ENCODE data around the gene OR52E8.

The OR52E8 gene

DNA sequence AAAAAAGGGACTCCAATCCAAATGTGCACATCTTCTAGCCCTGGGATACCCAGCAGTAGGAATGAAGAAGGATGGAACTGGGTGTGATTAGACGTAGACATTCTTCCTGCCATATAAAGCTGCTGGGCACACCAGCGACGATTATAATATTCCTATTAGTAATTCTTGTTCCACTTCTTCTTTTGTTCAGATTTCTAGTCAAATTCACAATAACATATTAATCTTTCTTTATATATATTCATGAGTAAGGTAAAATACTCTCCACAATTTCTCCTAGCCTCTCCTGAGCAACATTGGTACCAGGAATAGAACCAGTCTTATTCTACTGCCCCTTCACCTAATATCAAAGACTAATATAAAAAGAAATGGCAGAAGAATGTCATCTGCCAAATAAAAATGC is at the start of gene OR52E8:
Gene OR52E8 (minus strand): TSS at position 101 of the 400 bp plus-strand sequence. CDS start 0 bp downstream, at position 101.
- DNase-seq (ENCODE audit: low spot score) = no peak

DNA sequence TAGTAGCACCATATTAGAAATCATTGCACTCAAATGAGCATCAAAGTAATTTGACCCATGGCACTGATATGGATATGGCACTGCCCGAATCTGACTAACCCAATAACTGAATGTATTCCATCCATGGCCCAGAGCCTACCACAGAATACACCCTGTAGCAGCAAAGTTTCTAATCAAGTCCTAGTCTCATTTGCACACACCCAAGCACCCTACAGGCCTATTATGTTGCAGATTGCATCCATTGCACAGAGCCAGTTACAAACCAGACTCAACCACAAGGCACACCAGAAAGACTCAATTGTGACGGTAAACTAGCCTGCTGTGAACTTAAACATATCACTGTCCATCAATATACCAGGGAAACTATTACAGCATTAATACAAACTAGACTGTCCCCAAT is 42.0 kb upstream of the OR52E8 start:
- DNase-seq (ENCODE audit: low spot score) = no peak

DNA sequence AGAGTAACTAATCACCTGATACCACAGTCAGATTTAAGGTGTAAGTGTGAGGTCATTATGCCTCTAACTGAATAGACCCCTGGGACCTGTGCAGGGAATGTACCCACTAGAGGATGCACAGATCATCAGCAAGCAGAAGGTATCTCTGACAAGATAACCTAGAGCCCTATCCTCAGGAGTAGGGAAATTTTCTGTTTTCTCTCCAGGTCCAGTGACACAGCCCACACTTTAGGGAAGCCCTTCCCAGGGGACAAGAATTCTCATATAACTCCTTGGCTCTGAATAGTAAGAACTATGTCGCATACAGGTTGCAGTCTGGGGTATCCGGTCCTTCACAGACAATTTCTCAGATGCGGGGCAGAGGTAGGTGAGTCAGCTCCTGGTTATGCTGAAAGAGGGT is 35.4 kb upstream of the OR52E8 start, which contains the start of gene OR52E5:
Gene OR52E5 (plus strand): TSS at position 301 of the 400 bp plus-strand sequence. CDS start 7,569 bp downstream, outside the sequence.
- no peak for DNase-seq (ENCODE audit: low spot score)

DNA sequence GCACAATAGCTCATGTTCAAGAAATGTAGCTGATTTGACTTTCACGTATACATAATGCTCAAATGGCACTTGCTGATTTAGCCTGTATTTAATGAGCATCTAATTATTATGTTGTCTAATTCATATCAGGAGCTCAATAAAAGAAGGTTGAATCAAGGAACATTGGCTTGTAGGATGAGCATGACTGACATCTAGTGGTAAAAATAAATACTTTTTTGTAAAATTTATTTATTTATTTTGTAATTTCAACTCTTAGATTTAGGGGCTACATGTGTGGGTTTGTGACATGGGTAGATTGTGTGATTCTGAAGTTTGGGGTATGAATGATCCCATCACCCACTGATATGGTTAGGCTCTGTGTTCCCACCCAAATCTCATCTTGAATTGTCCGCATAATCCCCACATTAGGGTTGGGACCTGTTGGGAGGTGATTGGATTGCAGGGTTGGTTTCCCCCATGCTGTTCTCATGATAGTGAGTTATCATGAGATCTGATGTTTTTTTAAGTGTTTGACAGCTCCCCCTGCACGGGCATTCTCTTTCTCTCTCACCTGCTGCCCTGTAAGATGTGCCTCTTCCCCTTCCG is 33.8 kb upstream of the OR52E8 start:
- DNase-seq (ENCODE audit: low spot score) = peak; percentile 3

DNA sequence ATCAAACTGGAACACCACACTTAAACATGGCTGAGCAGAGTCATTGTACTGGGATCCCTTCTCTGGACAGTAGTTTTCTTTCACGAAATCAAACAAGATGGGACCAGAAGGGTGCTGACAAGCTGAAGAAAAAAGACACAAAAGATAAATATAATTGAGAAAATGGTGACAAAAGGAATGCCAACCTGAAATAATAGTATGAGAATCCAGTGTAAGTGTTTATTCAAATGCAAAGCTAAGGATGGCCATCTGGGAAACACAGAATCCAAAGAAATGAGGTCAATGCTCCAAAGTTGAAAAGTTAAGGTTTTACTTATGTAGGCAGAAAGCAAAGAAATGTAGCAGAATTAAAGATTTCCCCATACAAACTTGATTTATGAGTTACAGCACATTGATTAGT is 30.2 kb upstream of the OR52E8 start:
- no peak for DNase-seq (ENCODE audit: low spot score)

DNA sequence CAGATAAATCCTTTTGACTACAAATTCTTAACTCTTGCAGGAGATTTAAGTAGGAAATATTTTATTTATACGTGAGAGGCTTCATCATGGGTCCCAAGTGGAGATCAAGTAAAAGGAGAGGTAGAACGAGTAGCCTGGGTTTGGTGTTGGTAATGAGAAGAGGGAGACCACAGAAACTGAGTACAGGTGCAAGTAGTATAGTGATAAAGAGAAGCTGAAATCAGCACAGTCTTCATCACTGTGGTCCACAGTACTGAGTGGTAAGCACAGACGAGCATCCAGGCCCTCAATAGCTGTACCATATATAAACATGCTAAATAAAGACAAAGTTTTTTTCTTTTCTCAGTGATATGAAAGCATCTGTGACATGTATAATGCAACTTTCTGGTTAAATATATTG is 29.7 kb upstream of the OR52E8 start:
- DNase-seq (ENCODE audit: low spot score) = no peak

DNA sequence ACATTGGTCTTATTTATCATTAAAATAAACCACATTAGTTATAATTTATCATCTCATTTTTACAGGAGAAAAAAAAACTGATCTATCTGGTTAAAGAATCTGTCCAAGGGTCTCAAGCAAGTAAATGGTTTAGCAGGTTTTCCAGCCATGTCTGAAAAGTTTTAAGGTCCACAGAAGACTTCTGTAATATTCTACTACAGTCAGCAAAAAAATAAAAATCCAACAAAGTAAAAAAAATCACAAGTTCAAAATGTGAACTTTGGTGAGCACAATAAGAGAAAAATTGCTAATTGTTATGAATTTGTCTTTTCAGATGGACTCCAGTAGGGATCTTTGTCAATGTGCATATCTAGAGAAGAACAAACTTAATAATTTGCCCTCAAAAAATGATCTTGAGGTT is 24.3 kb upstream of the OR52E8 start:
- no peak for DNase-seq (ENCODE audit: low spot score)

DNA sequence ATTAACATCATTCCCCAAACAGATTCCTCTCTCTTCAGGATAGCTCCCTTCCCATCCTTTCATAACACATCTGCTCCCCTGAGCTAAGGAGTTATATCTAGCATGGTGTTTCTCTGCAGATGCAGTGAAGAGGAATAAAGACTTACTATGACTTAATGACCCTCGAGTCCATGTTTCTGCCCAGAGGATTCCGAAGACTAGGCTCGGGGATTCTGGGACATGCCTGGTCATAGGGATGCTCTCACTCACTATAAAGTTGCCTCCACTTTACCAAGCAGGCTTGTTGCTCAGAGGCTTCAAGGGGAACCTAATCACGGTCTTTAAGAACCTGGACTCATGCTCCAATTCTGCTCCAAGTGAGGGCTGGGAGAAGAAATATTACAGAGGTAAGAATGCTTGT is 22.8 kb upstream of the OR52E8 start, which contains the start of gene OR52E4:
Gene OR52E4 (plus strand): TSS at position 301 of the 400 bp plus-strand sequence. CDS start 3,664 bp downstream, outside the sequence.
- no peak for DNase-seq (ENCODE audit: low spot score)

DNA sequence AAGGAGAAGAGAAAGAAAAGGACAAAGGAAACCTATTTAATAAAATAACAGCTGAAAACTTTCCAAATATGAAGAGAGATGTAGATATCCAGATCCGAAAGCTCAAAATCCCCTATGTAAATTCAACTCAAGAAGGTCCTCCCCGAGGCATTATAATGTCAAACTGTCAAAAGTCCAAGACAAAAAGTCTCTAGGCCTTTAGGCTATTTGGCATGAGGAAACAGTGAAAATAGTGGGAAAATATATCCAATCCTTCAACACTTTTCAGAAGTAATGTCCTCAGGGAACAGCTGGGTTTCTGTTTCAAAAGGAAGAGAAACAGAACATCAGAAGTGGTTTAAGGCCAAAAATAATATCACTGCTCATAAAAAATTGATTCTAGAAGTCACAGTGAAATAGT is 21.1 kb upstream of the OR52E8 start:
- DNase-seq (ENCODE audit: low spot score) = no peak

DNA sequence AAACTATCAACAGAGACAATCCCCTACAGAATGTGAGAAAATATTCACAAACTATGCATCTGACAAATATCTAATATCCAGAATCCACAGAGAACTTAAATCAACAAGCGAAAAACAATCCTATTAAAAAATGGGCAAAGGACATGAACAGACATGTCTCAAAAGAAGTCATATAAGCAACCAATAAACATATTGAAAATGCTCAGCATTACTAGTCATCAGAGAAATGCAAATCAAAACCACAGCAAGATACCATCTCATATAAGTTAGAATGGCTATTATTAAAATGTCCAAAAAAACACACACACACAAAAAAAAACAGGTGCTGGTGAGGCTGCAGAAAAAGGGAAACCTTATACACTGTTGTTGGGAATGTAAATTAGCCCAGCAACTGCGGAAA is 8.3 kb upstream of the OR52E8 start:
- no peak for DNase-seq (ENCODE audit: low spot score)

DNA sequence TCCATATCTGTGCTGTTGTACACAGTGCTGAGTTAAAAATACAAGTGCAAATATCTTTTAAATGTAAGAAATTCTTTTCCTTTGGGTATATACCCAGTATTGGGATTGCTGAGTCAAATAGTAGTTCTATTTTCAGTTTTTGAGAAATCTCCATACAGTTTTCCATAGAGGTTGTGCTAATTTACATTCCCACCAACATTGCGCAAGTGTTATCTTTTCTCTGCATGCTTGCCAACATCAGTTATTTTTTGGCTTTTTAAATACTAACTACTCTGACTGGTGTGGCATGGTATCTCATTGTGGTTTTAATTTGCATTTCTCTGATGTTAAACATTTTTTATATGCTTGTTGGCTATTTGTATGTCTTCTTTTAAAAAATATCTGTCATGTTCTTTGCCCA is 6.5 kb downstream of the OR52E8 start:
- no peak for DNase-seq (ENCODE audit: low spot score)

DNA sequence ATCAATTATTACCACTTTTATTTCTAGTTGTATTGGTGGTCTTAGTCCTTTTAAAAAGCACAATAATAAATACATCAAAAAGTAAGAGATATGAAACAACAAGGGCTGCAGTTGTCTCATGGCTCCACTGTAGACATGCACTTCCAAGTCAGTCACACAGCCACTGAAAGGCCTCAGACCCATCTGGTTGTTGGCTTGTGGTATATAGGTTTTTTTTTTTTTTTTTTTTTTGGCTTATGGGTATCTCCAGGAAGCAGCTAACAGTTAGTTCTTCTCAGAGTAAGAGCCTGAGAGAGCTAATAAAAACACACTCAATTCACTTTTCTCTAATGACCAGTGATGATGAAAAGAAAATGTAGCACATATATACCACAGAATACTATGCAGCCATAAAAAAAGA is 9.8 kb downstream of the OR52E8 start:
- DNase-seq (ENCODE audit: low spot score) = no peak

DNA sequence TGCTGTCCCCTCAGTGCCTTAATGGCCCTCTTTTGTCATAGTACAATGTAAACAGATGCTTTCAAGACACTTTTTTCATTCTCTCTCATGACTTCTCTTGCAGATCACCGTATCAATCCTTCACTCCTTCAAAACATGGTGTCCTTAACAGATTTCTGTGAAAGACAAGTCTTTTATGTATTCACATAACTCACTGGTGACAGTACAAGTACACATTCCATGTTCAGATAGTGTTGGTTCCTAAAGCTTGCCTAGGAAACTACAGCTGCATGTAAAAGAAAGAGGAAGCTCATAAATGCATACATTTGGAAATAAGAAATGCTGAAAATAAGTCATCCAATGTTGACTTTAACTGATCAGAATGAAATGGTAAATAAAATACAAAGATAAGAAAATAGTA is 10.8 kb downstream of the OR52E8 start:
- no peak for DNase-seq (ENCODE audit: low spot score)

DNA sequence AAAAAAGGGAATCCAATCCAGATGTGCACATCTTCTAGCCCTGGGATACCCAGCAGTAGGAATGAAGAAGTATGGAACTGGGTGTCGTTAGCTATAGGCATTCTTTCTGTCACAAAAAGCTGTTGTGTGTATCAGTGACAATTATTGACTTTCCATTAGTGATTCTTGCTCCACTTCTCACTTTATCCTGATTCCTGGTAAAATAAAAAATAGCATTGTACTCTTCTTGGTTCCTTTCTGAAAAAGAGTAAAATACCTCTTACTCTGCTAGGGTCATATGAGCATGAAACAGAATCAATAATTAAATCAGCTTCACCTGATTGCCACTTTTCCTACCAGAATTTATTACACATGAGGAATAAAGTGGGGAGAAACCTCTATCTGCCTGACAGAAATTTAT is 15.7 kb downstream of the OR52E8 start, which contains the start of gene OR52E6:
Gene OR52E6 (minus strand): TSS at position 101 of the 400 bp plus-strand sequence. CDS start 0 bp downstream, at position 101.
- DNase-seq (ENCODE audit: low spot score) = no peak

DNA sequence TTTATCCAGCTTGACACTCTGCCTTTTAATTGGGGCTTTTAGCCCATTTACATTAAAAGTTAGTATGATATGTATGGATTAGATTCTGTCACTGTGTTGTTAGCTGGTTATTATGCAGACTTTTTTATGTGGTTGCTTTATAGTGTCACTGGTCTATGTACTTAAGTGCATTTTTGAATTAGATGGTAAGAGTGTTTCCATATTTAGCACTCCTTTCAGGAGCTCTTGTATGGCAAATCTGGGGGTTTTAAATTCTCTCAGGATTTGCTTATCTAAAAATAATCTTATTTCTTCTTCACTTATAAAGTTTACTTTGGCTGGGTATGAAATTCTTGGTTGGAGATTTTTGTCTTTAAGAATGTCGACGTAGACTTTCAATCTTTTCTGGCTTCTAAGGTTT is 19.8 kb downstream of the OR52E8 start:
- DNase-seq (ENCODE audit: low spot score) = no peak

DNA sequence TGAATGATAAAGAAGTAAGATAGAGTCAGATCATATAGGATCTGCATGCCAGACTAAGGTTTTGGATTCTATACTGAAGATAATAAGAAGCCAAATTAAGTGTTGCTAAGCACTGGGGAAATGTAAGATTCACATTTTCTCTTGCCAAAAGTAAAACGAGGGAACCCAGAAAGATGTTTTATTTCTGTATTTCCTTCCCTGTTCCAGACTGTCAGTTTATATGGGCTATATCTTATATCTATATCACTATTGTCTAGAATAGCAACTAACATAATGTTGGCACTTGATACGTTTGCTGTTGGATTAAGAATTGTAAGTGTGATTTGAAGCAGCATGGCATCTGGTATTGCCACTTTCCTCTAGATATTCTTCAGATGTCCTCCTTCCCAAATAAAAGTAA is 24.0 kb downstream of the OR52E8 start:
- no peak for DNase-seq (ENCODE audit: low spot score)

DNA sequence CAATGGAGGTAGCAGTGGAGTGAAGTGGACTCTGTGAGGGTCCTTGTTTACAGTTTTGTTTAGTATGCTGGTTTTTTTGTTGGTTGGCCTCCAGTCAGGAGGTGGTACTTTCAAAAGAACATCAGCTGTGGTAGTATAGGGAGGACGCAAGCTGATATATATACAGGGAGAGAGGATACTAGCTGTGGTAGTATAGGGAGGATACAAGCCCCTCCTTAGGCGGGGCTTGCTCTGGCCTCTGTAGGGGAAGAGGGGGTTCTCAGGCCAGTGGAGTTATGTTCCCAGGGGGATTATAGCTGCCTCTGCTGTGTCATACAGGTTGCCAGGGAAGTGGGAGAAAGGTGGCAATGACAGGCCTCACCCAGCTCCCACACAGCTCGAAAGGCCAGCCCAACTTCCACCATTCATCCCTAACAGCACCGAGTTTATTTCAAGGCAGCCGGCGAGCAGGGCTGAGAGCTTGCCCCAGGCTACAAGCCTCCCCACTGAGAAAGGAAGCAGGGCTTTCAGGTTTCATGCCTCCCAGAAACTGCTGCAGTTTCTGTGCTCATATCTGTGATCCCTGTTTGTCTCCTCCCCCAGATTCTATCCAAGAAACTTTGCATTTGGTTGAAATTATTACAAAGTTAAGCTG is 26.2 kb downstream of the OR52E8 start:
- DNase-seq (ENCODE audit: low spot score) = no peak

DNA sequence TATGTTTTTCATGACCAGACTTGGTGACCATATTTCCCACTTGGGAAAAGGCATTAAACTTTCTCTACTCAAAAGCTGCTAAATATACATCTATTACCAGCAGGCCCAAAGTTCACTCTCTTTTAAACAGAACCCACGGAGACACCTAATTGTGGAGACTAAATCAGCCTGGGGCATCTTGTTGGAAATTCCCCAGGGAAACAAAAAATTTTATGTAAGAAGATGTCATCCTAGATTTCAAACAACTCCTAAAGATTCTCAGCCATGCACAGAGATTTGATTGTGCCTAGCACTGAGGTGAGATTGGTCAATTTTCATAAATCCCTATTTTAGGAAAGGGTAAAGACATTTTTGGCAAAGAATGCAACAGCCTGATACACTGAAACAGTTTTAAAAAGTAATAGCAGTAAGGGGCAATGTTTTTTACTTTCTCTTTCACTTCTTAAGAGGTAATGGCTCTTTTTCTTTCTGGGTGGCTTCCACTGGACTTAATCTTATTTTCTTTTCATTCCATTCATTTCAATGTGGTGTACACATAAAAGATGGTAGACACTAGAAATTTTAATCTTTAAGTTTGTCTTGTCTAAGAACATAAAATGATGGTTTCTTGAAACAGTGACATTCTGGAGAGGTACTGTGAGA is 39.1 kb downstream of the OR52E8 start:
- no peak for DNase-seq (ENCODE audit: low spot score)

DNA sequence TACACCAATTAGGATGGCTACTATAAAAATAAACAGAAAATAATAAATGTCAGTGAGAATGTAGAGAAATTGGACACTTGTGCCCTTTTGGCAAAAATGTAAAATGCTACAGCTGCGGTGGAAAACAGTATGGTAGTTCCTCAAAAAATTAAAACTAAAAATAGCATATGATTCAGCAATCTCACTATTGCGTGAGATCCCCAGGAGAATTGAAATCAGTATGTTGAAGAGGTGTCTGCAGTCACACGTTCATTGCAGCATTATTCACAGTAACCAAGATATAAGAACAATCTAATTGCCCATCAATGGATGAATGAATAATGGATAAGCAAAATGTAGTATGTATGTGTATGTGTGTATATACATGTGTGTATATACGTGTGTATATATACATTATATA is 42.0 kb downstream of the OR52E8 start:
- DNase-seq (ENCODE audit: low spot score) = no peak

DNA sequence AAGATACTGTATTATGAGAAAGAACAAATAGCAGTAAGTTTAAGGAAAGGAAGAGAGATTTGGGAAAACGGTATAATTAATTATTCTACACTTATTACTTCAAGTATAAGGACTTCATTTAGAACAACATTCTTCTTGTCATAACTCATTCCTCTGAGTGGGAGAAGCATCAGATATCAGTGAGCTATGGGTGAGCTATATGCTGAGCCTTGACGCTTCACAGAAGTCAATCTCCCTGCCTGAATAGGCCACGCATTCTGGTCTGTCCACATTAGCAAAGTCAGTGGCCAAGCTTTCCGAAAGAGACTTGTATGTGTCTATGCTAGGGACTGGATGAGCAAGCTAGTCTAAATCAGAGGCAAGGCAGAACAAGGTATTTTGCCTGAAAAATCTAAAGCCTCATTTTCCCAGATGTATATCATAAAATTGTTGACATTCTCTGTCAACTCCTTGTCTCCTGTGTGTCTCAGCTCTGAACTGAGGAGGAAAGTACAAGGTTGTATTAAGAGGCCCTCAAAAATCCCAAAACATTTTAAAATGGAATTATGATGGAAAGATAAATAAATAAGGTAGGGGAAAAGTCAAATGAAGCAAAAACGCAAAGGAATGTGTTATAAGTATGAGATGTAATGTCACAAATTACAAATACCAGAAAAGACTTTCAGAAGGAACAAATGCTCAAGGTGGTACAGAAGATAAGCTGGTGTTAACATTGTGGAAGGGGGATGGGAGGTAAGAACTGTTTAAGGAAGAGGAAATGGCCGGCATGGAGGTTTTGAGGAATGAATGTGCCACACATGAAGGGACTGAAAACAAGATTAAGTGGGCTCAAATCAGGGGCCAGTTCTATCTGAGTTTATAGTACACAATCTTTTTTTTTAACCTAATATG is 47.3 kb downstream of the OR52E8 start:
- DNase-seq (ENCODE audit: low spot score) = no peak

DNA sequence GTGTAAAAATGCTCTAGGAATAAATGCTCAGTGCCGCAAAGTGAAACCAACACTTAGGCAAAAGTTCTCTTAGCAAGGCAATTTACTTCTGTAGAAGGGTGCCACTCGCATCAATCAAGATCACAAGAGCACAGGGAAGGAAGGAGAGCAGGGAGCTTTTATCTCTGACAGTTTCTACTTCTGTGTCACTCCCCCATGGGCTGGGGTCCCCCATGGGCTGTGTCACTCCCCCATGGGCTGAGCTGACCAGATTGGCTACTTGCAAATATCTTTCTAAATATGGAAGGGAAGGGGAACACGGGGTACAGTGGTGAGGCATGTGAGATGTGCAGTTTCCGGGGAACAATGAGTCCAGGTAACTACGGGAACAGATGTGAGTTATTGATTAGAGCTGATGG is 48.4 kb downstream of the OR52E8 start:
- DNase-seq (ENCODE audit: low spot score) = no peak

DNA sequence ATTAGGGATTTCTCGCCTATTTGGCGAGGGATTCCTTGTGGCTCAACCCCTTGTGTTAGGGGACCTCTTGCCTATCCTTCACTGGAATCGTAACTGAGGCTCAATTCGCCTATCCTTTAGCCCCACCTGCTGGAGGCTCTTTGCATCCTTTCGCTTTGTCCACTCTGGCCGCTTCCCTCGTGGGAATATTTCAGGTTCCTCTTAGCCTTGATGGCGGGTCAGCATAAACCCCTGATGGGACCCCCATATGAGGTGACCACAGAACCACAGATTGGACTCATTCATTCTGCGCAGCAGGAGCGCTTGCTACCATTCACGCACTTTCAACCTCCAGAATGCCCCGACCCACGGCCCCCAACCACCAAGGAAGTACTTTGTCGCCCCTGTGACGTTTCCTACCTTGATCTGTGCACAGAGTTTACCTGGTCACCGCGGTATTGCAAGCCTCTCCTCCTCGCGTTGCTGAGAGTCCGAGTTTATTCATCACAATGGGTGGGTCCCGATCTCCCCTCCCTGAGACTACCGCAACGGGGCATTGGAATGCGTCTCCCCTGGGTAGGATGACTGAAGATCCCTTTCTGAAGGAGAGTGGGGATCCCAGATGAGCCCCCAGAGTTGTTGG is 48.9 kb downstream of the OR52E8 start, which contains the start of gene OR52N2:
Gene OR52N2 (plus strand): TSS at position 425 of the 622 bp plus-strand sequence. CDS start 11,412 bp downstream, outside the sequence.
- peak; percentile 51 for DNase-seq (ENCODE audit: low spot score)

Measured in AG08396 (cell line).